WTC11 (cell line): ENCODE measurements around the gene MYLK2. TPM values are rescaled to one million over a fixed set of nuclear protein-coding genes. Genes with fewer than 3 reads are reported as not detected.

Experiments used
- ATAC-seq: fragments of 200-7000 bp; cut with Tn5 transposase; 2 replicates; pipeline ENCODE4 v1.10.0; 2021; ENCODE audit warnings: mild to moderate bottlenecking, moderate library complexity
- CTCF ChIA-PET: fragments of 300-600 bp; sonication (Branson Sonifier 250); formaldehyde crosslinking; loops from one replicate; lab custom pipeline; 2021; ENCODE audit warnings: antibody characterized with exemption; lab: Charles Lee
- POLR2A ChIA-PET: fragments of 350-600 bp; sonication (Branson Sonifier 250); formaldehyde crosslinking; loops from one replicate; lab custom pipeline; 2021; ENCODE audit warnings: antibody characterized with exemption; lab: Charles Lee
- DNase-seq: peaks from one replicate; pipeline ENCODE4 v3.0.0; 2021; ENCODE audit warnings: low spot score
- H3K27ac Mint-ChIP-seq: 2 replicates; pipeline ENCODE4 v1.8.0; 2021; ENCODE audit warnings: mixed read lengths
- H3K27me3 Mint-ChIP-seq: 2 replicates; pipeline ENCODE4 v1.8.0; 2021; ENCODE audit warnings: low read depth, mild to moderate bottlenecking, moderate library complexity, mixed read lengths
- H3K36me3 Mint-ChIP-seq: 2 replicates; pipeline ENCODE4 v1.8.0; 2021; ENCODE audit warnings: mixed read lengths
- H3K4me1 Mint-ChIP-seq: 2 replicates; pipeline ENCODE4 v1.8.0; 2022; ENCODE audit warnings: mixed read lengths
- H3K4me3 Mint-ChIP-seq: 2 replicates; pipeline ENCODE4 v1.8.0; 2021; ENCODE audit warnings: mild to moderate bottlenecking, moderate library complexity, mixed read lengths
- H3K9me3 Mint-ChIP-seq: 2 replicates; pipeline ENCODE4 v1.8.0; 2021; ENCODE audit warnings: mixed read lengths
- CREM ChIP-seq: sonication (generic); formaldehyde crosslinking; IDR thresholded peaks from 2 replicates; pipeline ENCODE4 v1.8.1; 2022; ENCODE audit warnings: mild to moderate bottlenecking, missing genetic modification reagents, moderate library complexity
- ETV6 ChIP-seq: sonication (generic); formaldehyde crosslinking; IDR thresholded peaks from 2 replicates; pipeline ENCODE4 v1.8.1; 2022; ENCODE audit warnings: mild to moderate bottlenecking, missing genetic modification reagents
- GABPB1 ChIP-seq: sonication (generic); formaldehyde crosslinking; IDR thresholded peaks from 2 replicates; pipeline ENCODE4 v1.8.1; 2023; ENCODE audit warnings: mild to moderate bottlenecking, missing genetic modification reagents
- RELA ChIP-seq: sonication (generic); formaldehyde crosslinking; IDR thresholded peaks from 2 replicates; pipeline ENCODE4 v1.8.1; 2022; ENCODE audit warnings: missing genetic modification reagents, mild to moderate bottlenecking, borderline replicate concordance
- total RNA-seq: library from RNA; stranded (reverse); gene quantifications from 3 replicates; pipeline ENCODE4 v1.2.3, GENCODE V29; 2021
- TF ChIP-seq, protein P1 (sequence below): fragments of 250-450 bp; sonication (Bioruptor Pico); IDR thresholded peaks from 2 replicates; pipeline ENCODE4 v2.1.2; 2022; ENCODE audit warnings: mild to moderate bottlenecking, moderate library complexity
- TF ChIP-seq, protein P2 (sequence below): sonication (generic); formaldehyde crosslinking; IDR thresholded peaks from 2 replicates; pipeline ENCODE4 v1.8.1; 2023; ENCODE audit warnings: mild to moderate bottlenecking, missing genetic modification reagents, moderate library complexity
- TF ChIP-seq, protein P3 (sequence below): sonication (generic); formaldehyde crosslinking; IDR thresholded peaks from 2 replicates; pipeline ENCODE4 v1.8.1; 2023; ENCODE audit warnings: mild to moderate bottlenecking, missing genetic modification reagents, borderline replicate concordance
- TF ChIP-seq, protein P4 (sequence below): sonication (generic); formaldehyde crosslinking; conservative IDR thresholded peaks from 2 replicates; pipeline ENCODE4 v1.8.1; 2022; ENCODE audit warnings: mild to moderate bottlenecking, missing genetic modification reagents
- TF ChIP-seq, protein P5 (sequence below): fragments of 200-600 bp; IDR thresholded peaks from 2 replicates; pipeline ENCODE4 v1.8.0; 2022; ENCODE audit warnings: antibody characterized with exemption
- TF ChIP-seq, protein P6 (sequence below): sonication (generic); formaldehyde crosslinking; IDR thresholded peaks from 2 replicates; pipeline ENCODE4 v1.8.0; 2023; ENCODE audit warnings: missing genetic modification reagents, mild to moderate bottlenecking, borderline replicate concordance

Gene MYLK2
- total RNA-seq, 1 experiment from 2014 or later, result 0.28 TPM

DNA sequence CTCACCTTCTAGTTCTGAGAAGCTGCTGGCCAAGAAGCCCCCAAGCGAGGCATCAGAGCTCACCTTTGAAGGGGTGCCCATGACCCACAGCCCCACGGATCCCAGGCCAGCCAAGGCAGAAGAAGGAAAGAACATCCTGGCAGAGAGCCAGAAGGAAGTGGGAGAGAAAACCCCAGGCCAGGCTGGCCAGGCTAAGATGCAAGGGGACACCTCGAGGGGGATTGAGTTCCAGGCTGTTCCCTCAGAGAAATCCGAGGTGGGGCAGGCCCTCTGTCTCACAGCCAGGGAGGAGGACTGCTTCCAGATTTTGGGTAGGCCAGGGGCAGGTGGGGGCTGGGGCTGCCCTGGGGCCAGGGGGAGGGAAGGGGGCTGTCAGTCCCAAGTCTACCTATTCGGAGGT lies 2.3 kb downstream of the MYLK2 start (continued):
- TF ChIP-seq, protein P1, sequence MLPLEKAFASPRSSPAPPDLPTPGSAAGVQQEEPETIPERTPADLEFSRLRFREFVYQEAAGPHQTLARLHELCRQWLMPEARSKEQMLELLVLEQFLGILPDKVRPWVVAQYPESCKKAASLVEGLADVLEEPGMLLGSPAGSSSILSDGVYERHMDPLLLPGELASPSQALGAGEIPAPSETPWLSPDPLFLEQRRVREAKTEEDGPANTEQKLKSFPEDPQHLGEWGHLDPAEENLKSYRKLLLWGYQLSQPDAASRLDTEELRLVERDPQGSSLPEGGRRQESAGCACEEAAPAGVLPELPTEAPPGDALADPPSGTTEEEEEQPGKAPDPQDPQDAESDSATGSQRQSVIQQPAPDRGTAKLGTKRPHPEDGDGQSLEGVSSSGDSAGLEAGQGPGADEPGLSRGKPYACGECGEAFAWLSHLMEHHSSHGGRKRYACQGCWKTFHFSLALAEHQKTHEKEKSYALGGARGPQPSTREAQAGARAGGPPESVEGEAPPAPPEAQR (CRISPR knock-in tag), result no peak
- TF ChIP-seq CREM, result no peak
- TF ChIP-seq, protein P2, sequence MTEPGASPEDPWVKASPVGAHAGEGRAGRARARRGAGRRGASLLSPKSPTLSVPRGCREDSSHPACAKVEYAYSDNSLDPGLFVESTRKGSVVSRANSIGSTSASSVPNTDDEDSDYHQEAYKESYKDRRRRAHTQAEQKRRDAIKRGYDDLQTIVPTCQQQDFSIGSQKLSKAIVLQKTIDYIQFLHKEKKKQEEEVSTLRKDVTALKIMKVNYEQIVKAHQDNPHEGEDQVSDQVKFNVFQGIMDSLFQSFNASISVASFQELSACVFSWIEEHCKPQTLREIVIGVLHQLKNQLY (CRISPR knock-in tag), result no peak
- TF ChIP-seq, protein P3, sequence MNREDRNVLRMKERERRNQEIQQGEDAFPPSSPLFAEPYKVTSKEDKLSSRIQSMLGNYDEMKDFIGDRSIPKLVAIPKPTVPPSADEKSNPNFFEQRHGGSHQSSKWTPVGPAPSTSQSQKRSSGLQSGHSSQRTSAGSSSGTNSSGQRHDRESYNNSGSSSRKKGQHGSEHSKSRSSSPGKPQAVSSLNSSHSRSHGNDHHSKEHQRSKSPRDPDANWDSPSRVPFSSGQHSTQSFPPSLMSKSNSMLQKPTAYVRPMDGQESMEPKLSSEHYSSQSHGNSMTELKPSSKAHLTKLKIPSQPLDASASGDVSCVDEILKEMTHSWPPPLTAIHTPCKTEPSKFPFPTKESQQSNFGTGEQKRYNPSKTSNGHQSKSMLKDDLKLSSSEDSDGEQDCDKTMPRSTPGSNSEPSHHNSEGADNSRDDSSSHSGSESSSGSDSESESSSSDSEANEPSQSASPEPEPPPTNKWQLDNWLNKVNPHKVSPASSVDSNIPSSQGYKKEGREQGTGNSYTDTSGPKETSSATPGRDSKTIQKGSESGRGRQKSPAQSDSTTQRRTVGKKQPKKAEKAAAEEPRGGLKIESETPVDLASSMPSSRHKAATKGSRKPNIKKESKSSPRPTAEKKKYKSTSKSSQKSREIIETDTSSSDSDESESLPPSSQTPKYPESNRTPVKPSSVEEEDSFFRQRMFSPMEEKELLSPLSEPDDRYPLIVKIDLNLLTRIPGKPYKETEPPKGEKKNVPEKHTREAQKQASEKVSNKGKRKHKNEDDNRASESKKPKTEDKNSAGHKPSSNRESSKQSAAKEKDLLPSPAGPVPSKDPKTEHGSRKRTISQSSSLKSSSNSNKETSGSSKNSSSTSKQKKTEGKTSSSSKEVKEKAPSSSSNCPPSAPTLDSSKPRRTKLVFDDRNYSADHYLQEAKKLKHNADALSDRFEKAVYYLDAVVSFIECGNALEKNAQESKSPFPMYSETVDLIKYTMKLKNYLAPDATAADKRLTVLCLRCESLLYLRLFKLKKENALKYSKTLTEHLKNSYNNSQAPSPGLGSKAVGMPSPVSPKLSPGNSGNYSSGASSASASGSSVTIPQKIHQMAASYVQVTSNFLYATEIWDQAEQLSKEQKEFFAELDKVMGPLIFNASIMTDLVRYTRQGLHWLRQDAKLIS (CRISPR knock-in tag), result no peak

DNA sequence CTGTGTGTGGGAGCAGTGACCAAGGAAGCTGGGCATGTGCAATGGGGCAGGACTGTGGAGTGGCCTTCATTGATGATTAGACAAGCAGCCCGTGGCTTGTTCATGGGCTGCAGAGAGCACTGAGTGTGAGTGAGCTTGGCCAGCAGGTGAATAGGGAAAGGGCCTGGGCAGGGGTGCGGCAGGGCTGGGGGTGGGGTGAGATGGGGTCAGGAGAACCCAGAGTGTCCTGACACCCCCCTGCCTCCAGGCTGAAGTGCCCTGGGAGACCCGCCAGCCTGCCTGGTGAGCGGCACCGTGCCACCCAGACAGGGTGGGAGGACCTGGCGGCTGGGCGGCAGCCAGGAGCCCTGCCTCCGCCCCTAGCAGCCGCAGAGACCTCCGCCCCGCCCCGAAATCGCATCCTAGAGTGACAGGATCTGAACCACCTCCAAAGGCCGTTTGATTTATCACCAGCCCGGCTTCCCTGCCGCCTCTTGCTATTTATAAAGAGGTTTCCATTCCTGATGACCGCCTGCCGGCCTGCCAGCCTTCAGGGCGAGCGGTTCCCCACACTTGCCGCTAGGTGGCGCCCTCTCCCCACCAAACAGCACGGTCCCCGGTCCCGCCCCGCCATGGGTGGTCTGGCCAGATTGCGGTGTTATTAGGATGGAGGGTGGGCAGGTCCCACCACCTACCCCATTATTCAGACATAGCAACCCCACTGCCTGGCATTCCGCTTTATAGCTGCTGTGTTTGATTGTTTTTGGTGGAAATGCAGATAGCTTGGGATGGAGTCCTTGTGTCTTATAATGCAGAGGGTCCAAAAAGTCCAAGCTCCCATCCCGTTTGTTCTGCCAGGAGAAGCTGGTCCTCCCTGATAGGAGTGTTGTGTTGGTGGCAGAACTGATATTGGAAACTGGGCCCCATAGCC lies 3.5 kb downstream of the MYLK2 start:
- CTCF ChIA-PET, result interaction anchor here (0.5 to 5.1 kb wide), 28 partner anchors 9 to 281 kb away, joined by 3 to 33 read pairs (median 4); partner anchors contain the start of genes FOXS1 and PDRG1
- ATAC-seq, result peak; percentile 73
- TF ChIP-seq GABPB1 (CRISPR knock-in tag) (peak; percentile 39; the same call in 1 of the 2 replicates), RELA (no peak), ETV6 (peak; percentile 18; the same call in 1 of the 2 replicates)
- TF ChIP-seq, protein P4, sequence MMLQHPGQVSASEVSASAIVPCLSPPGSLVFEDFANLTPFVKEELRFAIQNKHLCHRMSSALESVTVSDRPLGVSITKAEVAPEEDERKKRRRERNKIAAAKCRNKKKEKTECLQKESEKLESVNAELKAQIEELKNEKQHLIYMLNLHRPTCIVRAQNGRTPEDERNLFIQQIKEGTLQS (CRISPR knock-in tag), result no peak
- TF ChIP-seq, protein P5, sequence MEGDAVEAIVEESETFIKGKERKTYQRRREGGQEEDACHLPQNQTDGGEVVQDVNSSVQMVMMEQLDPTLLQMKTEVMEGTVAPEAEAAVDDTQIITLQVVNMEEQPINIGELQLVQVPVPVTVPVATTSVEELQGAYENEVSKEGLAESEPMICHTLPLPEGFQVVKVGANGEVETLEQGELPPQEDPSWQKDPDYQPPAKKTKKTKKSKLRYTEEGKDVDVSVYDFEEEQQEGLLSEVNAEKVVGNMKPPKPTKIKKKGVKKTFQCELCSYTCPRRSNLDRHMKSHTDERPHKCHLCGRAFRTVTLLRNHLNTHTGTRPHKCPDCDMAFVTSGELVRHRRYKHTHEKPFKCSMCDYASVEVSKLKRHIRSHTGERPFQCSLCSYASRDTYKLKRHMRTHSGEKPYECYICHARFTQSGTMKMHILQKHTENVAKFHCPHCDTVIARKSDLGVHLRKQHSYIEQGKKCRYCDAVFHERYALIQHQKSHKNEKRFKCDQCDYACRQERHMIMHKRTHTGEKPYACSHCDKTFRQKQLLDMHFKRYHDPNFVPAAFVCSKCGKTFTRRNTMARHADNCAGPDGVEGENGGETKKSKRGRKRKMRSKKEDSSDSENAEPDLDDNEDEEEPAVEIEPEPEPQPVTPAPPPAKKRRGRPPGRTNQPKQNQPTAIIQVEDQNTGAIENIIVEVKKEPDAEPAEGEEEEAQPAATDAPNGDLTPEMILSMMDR, result peak; percentile 99
- TF ChIP-seq, all 79 proteins: peak for 3
- no peaks in the 10 kb centered on the region for H3K27me3 Mint-ChIP-seq
- no peaks in the 10 kb centered on the region for H3K36me3 Mint-ChIP-seq
- peak overlapping the region; percentile 49 for H3K4me3 Mint-ChIP-seq
- H3K27ac Mint-ChIP-seq, result no peak overlapping the region
- no peaks in the 10 kb centered on the region for H3K9me3 Mint-ChIP-seq
- H3K4me1 Mint-ChIP-seq, result peaks cover 7% of the 10 kb centered on the region; the same call in 1 of the 2 replicates
- DNase-seq, result peak; percentile 92
- POLR2A ChIA-PET, result interaction anchor here (0.8 kb wide), 1 partner anchor 195 kb away, joined by 3 read pairs; no protein-coding TSS in a partner anchor

DNA sequence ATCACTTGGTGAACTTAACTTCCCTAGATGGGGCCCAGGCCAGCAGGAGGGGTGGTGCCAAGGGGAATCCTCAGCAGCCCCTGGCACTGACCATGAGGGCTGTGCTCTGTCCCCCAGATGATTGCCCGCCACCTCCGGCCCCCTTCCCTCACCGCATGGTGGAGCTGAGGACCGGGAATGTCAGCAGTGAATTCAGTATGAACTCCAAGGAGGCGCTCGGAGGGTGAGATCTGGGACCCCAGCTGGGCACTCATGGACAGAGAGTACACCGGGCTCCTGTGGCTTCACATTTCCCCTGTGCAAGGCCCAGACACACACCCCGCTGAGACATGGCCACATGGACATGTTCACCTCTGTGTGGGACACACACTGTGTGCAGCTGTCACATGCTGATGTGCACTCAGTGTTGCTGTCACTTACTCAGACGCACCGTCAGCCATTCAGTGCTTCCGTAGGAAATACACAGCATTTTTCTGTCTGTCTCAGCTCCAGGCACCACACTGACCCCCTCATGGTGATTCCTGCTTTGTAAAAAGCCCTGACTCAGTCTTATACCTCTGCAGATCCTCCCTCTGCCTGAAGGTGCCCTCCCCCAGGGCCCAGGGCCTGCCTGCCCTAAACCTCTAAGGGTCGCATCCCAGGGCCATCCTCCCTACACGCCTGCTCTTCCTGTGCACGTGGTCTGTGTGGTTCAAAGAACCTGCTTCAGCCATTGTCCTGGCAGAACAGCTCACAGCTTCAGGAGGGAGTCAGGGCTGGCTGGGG lies 4.4 kb downstream of the MYLK2 start:
- Mint-ChIP-seq H3K27me3 (no peaks in the 10 kb centered on the region), H3K36me3 (no peaks in the 10 kb centered on the region), H3K27ac (no peak overlapping the region), H3K9me3 (no peaks in the 10 kb centered on the region), H3K4me3 (no peak overlapping the region), H3K4me1 (peaks cover 7% of the 10 kb centered on the region; the same call in 1 of the 2 replicates)
- TF ChIP-seq, protein P6, sequence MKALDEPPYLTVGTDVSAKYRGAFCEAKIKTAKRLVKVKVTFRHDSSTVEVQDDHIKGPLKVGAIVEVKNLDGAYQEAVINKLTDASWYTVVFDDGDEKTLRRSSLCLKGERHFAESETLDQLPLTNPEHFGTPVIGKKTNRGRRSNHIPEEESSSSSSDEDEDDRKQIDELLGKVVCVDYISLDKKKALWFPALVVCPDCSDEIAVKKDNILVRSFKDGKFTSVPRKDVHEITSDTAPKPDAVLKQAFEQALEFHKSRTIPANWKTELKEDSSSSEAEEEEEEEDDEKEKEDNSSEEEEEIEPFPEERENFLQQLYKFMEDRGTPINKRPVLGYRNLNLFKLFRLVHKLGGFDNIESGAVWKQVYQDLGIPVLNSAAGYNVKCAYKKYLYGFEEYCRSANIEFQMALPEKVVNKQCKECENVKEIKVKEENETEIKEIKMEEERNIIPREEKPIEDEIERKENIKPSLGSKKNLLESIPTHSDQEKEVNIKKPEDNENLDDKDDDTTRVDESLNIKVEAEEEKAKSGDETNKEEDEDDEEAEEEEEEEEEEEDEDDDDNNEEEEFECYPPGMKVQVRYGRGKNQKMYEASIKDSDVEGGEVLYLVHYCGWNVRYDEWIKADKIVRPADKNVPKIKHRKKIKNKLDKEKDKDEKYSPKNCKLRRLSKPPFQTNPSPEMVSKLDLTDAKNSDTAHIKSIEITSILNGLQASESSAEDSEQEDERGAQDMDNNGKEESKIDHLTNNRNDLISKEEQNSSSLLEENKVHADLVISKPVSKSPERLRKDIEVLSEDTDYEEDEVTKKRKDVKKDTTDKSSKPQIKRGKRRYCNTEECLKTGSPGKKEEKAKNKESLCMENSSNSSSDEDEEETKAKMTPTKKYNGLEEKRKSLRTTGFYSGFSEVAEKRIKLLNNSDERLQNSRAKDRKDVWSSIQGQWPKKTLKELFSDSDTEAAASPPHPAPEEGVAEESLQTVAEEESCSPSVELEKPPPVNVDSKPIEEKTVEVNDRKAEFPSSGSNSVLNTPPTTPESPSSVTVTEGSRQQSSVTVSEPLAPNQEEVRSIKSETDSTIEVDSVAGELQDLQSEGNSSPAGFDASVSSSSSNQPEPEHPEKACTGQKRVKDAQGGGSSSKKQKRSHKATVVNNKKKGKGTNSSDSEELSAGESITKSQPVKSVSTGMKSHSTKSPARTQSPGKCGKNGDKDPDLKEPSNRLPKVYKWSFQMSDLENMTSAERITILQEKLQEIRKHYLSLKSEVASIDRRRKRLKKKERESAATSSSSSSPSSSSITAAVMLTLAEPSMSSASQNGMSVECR (CRISPR knock-in tag), result no peak
- TF ChIP-seq, protein P1 (CRISPR knock-in tag), result no peak
- ATAC-seq (peak; percentile 16; the same call in 1 of the 2 replicates), DNase-seq (no peak)
- ChIA-PET POLR2A (interaction anchor here (0.8 kb wide), 1 partner anchor 194 kb away, joined by 3 read pairs; no protein-coding TSS in a partner anchor), CTCF (interaction anchor here (0.5 to 5.1 kb wide), 26 partner anchors 8 to 281 kb away, joined by 3 to 33 read pairs (median 4); partner anchors contain the start of genes FOXS1 and PDRG1)
